Panc1 (cell line): ENCODE data around the gene NOL4L. TPM values are rescaled to one million over a fixed set of nuclear protein-coding genes. Genes with fewer than 3 reads are reported as not detected.
"Not testable (repeated sequence)": the region's sequence is repeated elsewhere in the genome, so short reads cannot be mapped to it uniquely, and the experiment has no call there.

ENCODE experiments used
- ATAC-seq: fragments of 200-7000 bp; cut with Tn5 transposase; 2 replicates; pipeline ENCODE4 v1.9.1; 2020; ENCODE audit warnings: mild to moderate bottlenecking, moderate library complexity
- BruUV-seq: library from RNA; stranded (reverse); fragments of 400-500 nt; replicated peaks from 2 replicates; lab custom pipeline; 2021; lab: Mats Ljungman, UMichigan
- CTCF ChIA-PET: fragments of 300-600 bp; sonication (Branson Sonifier 250); formaldehyde crosslinking; loops from one replicate; lab custom pipeline; 2022; ENCODE audit warnings: antibody characterized with exemption; lab: Charles Lee
- POLR2A ChIA-PET: fragments of 300-600 bp; sonication (Branson Sonifier 250); formaldehyde crosslinking; loops from one replicate; lab custom pipeline; 2022; ENCODE audit warnings: antibody characterized with exemption; lab: Charles Lee
- DNase-seq: peaks from one replicate; pipeline ENCODE4 v3.0.0-alpha.2; 2010; ENCODE audit warnings: low read depth, low spot score
- H3K27ac ChIP-seq: 2 replicates; pipeline ENCODE4 v1.5.1; 2011; ENCODE audit warnings: mild to moderate bottlenecking, low read length, inconsistent platforms
- H3K27me3 ChIP-seq: fragments of 200-500 bp; sonication (Bioruptor generic); 2 replicates; pipeline ENCODE4 v1.6.0; 2014; ENCODE audit warnings: low read length, inconsistent platforms; ENCODE audit not compliant: control insufficient read depth, insufficient read depth
- H3K36me3 ChIP-seq: fragments of 200-500 bp; sonication (Bioruptor generic); 2 replicates; pipeline ENCODE4 v1.5.1; 2014; ENCODE audit warnings: inconsistent platforms, mild to moderate bottlenecking, low read length, moderate library complexity; ENCODE audit not compliant: control insufficient read depth, insufficient read depth
- H3K4me1 ChIP-seq: 2 replicates; pipeline ENCODE4 v1.5.1; 2011; ENCODE audit warnings: inconsistent platforms, mild to moderate bottlenecking, low read length, moderate library complexity; ENCODE audit not compliant: control insufficient read depth, insufficient read depth
- H3K4me3 ChIP-seq, 2 experiments: 2 replicates each; pipeline ENCODE4 v1.5.1; 2011 to 2012; ENCODE audit warnings: low read depth in 2 of 2, low read length in 2 of 2, mild to moderate bottlenecking in 2 of 2, inconsistent platforms in 1 of 2, moderate library complexity in 1 of 2
- H3K9me3 ChIP-seq: fragments of 200-500 bp; sonication (Bioruptor generic); 2 replicates; pipeline ENCODE4 v1.5.1; 2014; ENCODE audit warnings: low read depth, mild to moderate bottlenecking, inconsistent platforms, low read length, moderate library complexity; ENCODE audit not compliant: control insufficient read depth, insufficient read depth
- POLR2AphosphoS5 ChIP-seq: IDR thresholded peaks from 2 replicates; pipeline ENCODE4 v1.6.1; 2012; ENCODE audit warnings: mild to moderate bottlenecking, low read depth, low read length, moderate library complexity
- REST ChIP-seq, 2 experiments: IDR thresholded peaks; 2 replicates each; pipeline ENCODE4 v1.6.1; 2011 to 2012; ENCODE audit warnings: low read depth in 2 of 2, control low read depth in 1 of 2, low read length in 1 of 2, mild to moderate bottlenecking in 1 of 2, moderate library complexity in 1 of 2; ENCODE audit not compliant: insufficient read depth in 1 of 2
- SIN3A ChIP-seq: IDR thresholded peaks from 2 replicates; pipeline ENCODE4 v1.6.1; 2012; ENCODE audit warnings: low read depth, mild to moderate bottlenecking, low read length, moderate library complexity, borderline replicate concordance; ENCODE audit not compliant: insufficient read depth
- TCF7L2 ChIP-seq: IDR thresholded peaks from 2 replicates; pipeline ENCODE4 v1.6.1; 2011; ENCODE audit warnings: mild to moderate bottlenecking, low read depth, low read length, inconsistent platforms
- in situ Hi-C: cut with HindIII; loops from 2 replicates; pipeline ENCODE4 v1.10.0; 2016; ENCODE audit warnings: low sequenced_read_pairs, low pct_unique_long_range_greater_than_20kb
- intact Hi-C: fragments of 100-400 bp; cut with micrococcal nuclease; formaldehyde crosslinking; loops from one replicate; pipeline ENCODE4 v1.10.0; 2022; ENCODE audit not compliant: unreplicated experiment
- total RNA-seq: library from RNA; stranded (reverse); gene quantifications from one replicate; pipeline ENCODE4 v1.2.1, GENCODE V29; 2021; ENCODE audit not compliant: unreplicated experiment
- TF ChIP-seq, protein P1 (sequence below): fragments of 450-650 bp; IDR thresholded peaks from 2 replicates; pipeline ENCODE4 v1.5.1; 2017; ENCODE audit warnings: mild to moderate bottlenecking

NOL4L gene
- total RNA-seq, 1 experiment from 2014 or later: 21.6 TPM

DNA sequence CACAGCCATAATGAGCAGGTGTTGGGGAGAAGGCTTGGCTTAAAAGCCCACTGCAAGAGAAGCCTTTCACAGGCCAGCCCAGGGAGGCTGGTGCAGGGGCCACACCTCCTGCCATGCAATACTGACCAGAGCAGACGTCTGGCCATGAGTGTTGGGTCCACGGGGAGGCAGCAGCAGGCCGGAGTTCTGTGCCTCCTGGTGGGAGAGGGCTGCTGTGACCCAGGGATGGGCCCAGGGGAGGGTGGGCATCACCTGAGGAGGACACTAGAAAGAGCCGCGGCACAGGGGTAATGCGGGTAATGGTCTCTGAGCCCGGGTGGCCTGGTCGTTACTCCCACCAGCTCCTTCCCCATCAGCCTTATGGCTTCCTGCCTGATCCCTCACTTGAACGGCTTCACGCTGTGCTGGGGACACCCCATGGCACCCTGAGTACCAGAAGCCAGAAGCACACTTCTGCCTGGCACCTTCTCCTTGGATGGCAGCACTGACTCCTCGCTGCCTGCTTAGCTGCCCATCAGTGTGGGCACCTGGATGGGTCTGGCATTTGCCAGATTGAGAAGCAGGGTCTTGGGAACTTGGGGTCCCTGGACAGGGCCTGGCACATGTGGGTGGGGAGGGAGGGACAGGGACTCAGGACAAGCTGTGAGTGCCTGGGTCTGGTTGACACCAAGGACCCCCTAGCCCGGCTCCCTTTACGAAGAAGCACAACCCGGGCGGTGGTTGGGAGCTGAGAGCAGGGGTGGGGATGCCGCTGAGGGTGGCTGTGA, 118.2 kb downstream of the NOL4L start:
- no peaks in the 10 kb centered on the region for H3K27me3 ChIP-seq
- peaks cover 11% of the 10 kb centered on the region for H3K4me1 ChIP-seq
- no TSS peak for BruUV-seq
- H3K36me3 ChIP-seq: no peaks in the 10 kb centered on the region
- ATAC-seq (no peak), DNase-seq (no peak)
- H3K4me3 ChIP-seq: no peak overlapping the region
- H3K9me3 ChIP-seq: no peaks in the 10 kb centered on the region
- TF ChIP-seq, protein P1, sequence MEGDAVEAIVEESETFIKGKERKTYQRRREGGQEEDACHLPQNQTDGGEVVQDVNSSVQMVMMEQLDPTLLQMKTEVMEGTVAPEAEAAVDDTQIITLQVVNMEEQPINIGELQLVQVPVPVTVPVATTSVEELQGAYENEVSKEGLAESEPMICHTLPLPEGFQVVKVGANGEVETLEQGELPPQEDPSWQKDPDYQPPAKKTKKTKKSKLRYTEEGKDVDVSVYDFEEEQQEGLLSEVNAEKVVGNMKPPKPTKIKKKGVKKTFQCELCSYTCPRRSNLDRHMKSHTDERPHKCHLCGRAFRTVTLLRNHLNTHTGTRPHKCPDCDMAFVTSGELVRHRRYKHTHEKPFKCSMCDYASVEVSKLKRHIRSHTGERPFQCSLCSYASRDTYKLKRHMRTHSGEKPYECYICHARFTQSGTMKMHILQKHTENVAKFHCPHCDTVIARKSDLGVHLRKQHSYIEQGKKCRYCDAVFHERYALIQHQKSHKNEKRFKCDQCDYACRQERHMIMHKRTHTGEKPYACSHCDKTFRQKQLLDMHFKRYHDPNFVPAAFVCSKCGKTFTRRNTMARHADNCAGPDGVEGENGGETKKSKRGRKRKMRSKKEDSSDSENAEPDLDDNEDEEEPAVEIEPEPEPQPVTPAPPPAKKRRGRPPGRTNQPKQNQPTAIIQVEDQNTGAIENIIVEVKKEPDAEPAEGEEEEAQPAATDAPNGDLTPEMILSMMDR: no peak
- no peak for TF ChIP-seq TCF7L2
- no peak for TF ChIP-seq POLR2AphosphoS5
- TF ChIP-seq SIN3A: no peak
- no peak for TF ChIP-seq REST (IDR thresholded peaks at IDR 0.05; ENCODE audit: insufficient read depth in 1 of 2, low read depth in 2 of 2, low read length in 1 of 2)
- H3K27ac ChIP-seq: no peak overlapping the region
- ChIA-PET CTCF (no interaction called here), POLR2A (no interaction called here)
- intact Hi-C loops (no loop called here), in situ Hi-C loops (no loop called here)

DNA sequence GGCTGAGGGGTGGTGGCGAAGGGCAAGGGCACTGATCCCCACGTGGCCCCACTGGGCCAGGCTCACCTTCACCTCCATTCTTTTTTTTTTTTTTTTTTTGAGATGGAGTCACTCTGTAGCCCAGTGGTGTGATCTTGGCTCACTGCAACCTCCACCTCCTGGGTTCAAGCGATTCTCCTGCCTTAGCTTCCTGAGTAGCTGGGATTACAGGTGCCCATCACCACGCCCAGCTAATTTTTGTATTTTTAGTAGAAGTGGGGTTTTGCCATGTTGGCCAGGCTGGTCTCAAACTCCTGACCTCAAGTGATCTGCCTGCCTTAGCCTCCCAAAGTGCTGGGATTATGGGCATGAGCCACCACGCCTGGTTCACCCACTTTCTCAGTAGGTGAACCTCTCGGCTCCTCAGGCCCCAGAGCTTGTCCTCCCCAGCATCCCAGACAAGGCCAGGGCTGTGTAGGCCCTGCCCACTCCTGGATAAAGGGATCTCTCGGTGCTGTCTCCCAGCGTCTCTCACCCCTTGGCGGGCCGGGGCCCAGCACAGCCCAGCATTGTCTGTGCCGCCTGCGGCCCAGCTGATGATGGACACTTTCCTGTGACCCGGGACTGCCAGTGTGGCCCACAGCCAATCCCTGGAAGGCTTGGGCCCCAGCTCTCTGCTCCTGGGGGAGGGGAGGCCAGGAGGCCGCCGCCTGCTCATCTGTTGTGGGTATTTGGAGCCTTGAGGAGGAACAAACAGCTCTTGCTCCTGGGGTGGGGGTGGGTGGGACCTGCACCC, 119.0 kb downstream of the NOL4L start:
- DNase-seq, H3K27ac ChIP-seq, H3K36me3 ChIP-seq, ATAC-seq, H3K27me3 ChIP-seq, intact Hi-C loops, H3K4me3 ChIP-seq, H3K9me3 ChIP-seq, BruUV-seq, POLR2A ChIA-PET, in situ Hi-C loops: not testable (repeated sequence)
- H3K4me1 ChIP-seq: peaks cover 11% of the 10 kb centered on the region
- CTCF ChIA-PET: interaction anchor here (0.6 kb wide), 1 partner anchor 28 kb away, joined by 9 read pairs; no protein-coding TSS in a partner anchor
